ENCODE measurements around the gene SMIM20. TPM values are rescaled to one million over a fixed set of nuclear protein-coding genes. Genes with fewer than 3 reads are reported as not detected.
"Not testable (repeated sequence)": the region's sequence is repeated elsewhere in the genome, so short reads cannot be mapped to it uniquely, and the experiment has no call there.

Gene SMIM20
- total RNA-seq: 14.7 TPM

DNA sequence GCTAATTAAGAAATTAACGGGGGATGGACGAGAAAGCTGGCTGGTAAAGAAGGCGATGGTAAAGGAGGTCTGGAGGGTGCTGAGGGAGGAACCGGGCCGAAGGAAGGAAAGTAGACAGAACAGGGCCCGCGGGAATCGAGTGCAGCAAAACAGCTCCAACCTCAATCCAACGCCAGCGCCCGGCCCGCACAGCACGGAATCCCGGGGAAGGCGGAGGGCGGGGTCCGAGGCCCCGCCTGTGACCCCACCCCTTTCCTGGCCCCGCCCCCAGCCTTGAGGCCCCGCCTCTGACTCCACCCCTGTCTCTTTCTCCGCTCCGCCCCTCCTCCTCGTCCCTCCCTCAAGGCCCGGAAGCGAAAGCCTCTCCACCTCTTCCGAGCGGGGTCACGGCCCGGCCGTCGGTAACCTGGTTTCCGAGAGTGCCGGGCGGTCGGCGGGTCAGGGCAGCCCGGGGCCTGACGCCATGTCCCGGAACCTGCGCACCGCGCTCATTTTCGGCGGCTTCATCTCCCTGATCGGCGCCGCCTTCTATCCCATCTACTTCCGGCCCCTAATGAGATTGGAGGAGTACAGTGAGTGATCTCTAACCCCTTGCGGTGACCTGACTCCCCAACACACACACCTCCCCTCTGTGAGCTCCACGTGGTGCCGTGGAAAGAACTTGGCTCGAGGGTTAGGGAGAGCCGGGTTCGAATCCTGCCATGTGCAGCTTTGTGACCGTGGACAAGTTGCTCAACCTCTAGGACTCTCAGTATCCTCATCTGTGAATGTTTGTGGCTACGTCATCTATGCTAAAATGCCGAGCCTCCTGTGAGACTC, at the start of gene SMIM20:
Gene SMIM20, plus strand, starts transcription at position 370 of the 819 bp plus-strand sequence. Its CDS starts 94 bp downstream, at position 464.
- FAIRE-seq: no peak

DNA sequence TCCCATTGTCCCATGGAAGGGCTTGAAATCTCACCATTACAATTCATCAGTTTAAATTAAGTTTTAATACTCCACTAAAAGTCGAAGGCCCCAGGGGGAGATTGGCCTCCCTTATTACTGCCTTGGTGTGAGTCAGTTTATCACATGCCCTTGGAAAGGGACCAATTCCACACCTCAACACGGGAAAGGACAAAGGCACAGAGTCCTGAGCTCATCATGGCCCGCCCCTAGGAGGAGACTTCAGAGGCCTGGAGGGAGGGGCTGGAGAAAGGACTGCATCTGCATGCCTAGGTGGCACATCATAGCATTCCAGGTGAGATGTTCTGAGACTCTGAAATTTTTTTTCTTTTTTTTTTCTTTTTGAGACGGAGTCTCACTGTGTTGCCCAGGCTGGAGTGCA, 48.4 kb upstream of the SMIM20 start:
- FAIRE-seq (no peak), DNase-seq (ENCODE audit: low spot score in 2 of 2) (no peak)

More for the DNA sequence above, at the start of gene SMIM20:
- DNase-seq (ENCODE audit: low spot score in 2 of 2): peak; percentile 86 to 98

DNA sequence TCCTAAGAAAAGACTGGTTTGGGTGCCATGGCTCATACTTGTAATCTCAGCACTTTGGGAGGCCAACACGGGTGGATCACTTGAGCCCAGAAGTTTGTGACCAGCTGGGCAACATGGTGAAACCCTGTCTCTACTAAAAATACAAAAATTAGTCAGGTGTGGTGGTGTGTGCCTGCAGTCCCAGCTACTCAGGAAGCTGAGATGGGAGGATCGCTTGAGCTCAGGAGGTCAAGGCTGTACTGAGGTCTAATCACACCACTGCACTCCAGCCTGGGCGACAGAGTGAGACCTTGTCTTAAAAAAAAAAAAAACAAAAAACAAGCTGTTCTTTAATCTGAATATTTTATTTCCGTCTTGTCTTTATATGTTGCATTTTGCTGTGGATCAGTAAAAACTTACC, 47.6 kb upstream of the SMIM20 start:
- not testable (repeated sequence) for FAIRE-seq; DNase-seq (ENCODE audit: low spot score in 2 of 2)

DNA sequence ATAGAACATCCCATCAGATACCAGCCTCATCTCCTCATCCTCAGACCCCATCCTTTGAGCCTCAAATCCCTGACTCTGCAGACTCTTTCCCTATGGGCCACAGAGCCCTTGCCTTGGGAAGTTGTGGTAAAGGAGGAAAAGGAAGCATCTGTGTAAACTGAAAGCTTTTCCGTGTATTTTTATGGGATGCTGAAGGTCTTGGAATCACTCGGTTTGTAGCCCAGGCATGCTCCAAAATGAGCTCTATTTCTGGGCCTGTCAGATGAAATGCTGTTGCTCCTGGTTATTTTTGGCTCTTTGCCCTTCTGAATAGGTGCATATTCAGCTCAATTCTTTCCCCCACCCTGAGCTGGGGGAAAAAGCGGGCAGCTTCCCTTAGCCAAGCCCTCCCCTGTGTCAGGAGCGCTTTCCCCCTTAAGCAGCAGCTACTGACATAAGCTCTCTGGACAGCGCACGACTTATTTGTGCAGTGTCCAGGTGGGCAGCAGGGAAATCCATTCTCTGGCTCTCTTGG, 46.2 kb upstream of the SMIM20 start:
- FAIRE-seq: no peak
- DNase-seq (ENCODE audit: low spot score in 2 of 2): no peak

DNA sequence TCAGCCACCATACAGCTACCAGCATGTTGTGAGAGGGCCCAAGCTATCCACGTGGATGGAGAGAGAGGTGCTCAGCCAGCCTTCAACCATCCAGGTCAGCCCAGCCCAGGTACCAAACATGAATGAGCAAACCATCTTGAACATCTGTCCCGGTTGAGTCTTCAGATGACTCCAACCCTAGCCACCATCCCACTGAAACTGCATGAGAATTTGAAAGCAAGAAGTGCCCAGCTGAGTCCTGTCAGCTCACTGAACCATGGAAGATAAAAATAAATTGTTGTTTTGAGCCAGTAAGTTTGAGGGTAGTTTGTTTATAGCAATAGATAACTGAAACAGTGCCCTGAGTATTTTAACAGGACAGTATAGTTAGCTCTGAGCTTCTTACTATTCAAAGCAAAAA, 43.9 kb upstream of the SMIM20 start:
- DNase-seq (ENCODE audit: low spot score in 2 of 2) (no peak), FAIRE-seq (no peak)

DNA sequence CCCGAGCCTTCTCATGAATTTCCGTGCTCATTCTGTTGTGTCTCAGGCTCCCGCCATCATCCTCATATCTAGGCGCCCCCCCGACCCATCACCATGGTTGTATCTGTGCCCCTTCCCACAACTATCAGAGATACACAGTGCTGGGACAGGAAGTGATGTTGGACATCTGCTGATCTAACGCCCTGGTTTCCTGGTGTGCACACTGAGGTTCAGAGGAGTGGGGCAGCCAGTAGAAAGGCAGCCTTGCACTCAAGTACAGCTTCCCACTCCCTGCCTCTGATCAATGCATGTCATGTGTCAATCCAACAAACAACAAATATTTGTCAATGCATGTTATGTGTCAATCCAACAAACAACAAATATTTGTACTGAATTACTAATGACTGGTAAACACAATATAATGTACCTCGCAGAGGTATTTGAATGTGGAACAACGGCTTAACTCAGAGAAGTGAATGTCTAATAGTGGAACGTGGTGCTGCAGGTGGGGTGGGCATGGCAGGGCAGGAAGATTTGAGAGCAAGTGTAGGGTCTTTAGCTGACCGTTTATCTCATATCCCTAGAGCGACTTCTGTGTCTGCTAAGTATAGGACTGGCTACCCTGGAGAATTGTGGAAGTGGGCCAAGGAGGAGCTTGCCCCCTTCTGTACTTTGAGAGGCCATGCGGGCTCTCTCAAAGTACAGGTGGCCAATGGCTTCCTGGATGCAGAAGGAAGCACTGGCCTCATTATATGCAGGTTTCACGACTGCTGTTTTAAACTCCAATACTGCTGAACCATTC, 41.0 kb upstream of the SMIM20 start:
- no peak for FAIRE-seq
- no peak for DNase-seq (ENCODE audit: low spot score in 2 of 2)

DNA sequence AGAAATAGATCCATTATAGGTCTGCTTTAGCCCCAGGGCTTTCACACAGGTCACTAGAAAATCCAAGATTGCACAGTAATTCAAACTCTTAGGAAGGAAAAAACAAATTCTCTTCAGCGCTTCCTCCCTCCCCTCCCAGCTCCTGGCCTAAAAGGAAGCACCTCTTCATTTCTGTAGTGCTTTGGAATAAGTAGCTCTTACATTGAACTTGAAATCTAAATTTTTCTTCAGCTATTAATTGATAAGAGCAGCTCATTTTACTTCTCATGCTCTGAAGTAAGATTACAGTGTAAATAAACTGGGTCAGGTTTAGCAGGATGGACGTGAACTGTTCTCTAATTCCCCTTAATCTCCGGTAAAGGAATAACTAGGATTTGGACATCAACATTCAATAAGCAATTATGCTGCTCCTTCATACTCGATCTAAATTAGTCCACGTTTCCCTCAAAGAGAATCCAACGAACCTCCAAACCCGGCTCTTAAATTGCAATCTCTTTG, 40.3 kb upstream of the SMIM20 start:
- DNase-seq (ENCODE audit: low spot score in 2 of 2): no peak
- no peak for FAIRE-seq

DNA sequence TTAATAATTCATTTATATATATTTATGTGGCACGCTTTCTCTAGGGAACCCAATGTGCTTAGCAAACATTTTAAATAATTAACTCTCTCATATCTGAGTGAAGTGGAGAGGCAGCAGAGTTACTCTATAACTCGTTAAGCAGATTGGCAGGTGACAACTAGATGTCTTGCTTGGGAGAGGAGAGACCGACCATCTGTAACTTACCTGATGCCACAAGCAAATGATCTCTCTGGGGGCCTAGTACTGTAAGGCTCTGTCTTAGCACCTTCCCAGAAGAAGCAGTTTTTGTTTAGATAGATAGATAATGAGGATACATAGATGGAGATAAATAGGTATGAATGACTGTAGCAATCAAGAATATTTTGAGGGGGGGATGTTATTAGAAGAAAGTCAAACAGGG, 39.4 kb upstream of the SMIM20 start:
- no peak for DNase-seq (ENCODE audit: low spot score in 2 of 2)
- FAIRE-seq: no peak

DNA sequence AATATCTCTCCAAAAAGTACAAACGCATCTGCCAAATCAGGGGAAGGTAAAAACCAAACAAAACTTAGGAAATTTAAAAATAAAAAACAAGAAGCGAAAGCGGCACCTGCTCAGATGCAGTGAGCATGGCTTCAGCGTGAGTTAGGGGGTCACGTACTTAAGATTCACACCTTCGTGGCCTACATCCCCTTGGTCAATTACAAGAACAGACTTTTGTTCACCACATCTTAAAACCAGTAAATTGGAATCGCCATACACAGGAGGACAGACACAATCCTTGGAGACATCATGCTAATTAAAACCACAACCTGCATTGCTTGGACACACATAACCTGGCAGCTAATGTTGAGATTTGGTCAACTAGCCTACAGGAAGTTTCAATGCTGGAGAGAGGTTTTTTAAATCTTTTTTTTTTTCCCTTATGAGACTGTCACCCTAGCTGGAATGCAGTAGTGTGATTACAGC, 38.7 kb upstream of the SMIM20 start:
- DNase-seq (ENCODE audit: low spot score in 2 of 2) (no peak), FAIRE-seq (no peak)

DNA sequence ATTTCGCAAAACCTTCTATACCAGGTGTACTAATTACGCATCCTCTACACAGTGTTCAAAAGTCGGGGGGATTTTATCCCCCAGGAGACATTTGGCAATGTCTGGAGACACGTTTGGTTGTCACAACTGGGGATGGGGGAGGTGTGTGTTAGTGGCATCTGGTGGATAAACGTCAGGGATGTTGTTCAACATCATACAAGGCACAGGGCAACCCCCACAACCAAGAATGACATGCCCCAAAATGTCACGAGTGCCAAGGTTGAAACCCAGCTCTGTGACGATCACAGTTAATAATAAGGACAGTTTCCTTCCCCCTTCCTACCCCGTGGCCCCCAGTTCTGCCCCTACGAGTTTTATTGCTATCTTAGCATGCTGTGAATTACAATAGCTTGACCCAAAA, 35.3 kb upstream of the SMIM20 start:
- FAIRE-seq (no peak), DNase-seq (ENCODE audit: low spot score in 2 of 2) (no peak)

DNA sequence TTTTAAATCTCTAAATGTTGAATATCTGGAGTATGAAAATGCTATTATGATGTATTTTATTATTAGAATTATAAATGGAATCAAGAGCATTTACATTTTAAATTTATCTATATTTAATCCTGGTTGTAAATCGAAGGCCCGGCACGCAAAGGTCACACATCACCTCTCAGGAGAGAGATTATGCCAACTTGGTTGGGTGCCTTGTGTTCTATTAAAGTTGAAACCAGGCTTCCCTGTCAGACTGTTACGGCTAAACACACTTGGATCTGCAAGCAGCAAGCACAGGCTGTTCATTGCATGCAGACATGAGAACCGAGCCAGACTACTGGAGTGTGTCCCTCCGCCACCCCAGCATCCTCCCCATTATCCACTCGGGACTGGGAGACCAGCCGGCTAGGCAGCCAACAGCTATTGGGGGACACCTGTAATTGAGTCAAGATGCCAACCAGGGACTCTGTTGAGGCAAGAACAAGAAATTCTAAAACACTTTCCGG, 34.9 kb upstream of the SMIM20 start:
- DNase-seq (ENCODE audit: low spot score in 2 of 2) (no peak), FAIRE-seq (no peak)

DNA sequence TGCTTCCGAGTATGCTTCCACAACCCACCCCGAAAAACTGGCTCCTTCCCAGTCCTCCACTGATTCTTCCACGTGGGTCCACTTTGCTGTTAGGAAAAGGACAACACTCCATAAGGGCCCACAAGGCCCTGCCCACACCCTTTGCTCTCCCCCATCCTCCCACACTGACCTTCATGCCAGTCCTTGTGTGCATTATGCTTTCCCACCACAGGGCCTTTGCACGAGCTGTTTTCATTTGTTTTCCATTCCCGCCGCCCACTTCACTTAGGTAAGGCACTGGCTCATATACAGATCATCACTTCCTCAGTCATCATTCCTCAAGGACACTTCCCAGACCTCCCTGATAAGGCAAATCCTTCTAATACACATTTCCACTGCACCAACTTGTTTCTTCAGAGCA, 34.4 kb upstream of the SMIM20 start:
- DNase-seq (ENCODE audit: low spot score in 2 of 2): no peak
- no peak for FAIRE-seq

DNA sequence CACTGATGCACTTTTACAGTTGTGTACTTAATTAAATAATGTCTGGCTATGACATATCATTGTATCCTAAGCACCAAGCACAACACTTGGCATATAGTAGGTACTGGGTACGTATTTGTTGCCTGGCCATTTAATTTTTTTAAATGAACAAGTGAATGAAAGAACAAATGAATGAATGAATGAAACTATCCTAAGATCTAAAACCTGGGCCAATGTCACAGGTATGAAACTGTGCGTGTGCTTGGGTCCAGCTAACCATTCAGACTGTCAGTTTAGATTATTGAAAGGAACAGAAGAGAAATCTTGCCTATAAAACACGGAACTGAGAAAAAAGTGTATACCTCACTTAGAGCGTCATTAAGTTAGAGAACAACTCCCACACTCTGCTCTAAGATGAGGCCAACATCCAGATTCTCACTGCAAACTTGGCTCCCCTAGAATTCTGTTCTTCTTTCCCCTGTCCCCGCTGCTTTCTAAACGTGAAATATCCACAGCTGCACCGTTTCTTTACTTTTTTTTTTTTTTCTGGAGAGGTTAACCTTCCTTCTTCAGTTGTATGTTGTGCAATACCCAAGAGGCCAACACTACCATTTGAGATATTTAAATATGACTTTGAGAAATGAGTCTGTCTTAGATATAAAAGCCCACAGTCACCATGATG, 33.9 kb upstream of the SMIM20 start:
- DNase-seq (ENCODE audit: low spot score in 2 of 2): no peak
- no peak for FAIRE-seq

DNA sequence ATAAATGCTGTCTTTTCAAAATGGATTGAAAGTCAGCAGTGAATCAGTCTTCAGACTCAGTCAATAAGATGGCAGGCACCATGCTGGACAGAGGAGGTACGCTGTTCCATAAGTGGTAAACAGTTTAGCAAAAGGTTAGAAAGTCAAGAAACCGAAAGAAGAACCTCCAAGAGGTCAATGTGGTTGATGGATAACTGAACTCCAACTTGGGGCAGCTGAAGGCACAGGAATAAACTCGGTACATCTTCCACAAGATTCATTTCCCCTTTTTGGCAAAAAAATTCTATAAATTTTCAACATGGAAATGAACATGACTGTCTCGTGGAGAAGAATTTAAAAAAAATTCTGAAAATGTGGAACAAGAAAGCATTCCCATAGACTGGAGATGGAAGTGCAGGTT, 32.8 kb upstream of the SMIM20 start:
- FAIRE-seq (no peak), DNase-seq (ENCODE audit: low spot score in 2 of 2) (no peak)

DNA sequence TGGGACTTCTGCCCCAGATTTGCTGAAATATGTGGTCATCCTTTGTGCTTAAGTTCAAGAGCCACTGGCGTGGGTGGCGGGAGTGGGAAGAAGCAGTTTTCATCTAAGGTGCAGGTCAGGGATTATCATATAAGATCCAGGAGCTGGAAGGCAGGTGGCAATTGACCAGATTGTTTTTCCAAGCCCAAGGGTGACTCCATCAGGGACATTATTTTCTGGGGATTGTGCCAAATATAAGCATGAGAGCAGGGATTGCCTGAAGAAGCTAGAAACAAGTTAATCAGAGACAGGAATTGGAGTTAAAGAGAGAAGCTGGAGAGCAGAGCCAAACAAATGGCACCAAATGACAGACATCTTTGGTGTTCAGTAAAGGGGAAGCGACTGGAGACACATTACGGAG, 31.8 kb upstream of the SMIM20 start:
- DNase-seq (ENCODE audit: low spot score in 2 of 2) (no peak), FAIRE-seq (no peak)

DNA sequence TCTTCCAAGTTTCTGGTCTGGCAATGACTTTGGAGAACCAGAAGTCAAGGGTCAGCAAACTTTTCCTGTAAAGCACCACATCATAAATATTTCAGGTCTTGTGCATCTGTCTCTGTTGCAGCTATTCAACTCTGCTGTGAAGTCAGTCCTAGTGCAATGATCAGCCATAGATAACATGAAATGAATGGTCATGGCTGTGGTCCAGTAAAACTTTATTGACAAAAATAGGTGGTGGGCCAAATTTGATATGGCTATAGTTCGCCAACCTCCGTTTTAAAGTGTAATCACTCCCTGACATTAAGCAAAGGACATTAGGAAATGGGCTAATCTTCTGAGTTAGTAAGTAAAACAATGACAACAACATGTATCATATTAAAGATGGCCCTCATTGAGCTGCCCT, 30.5 kb upstream of the SMIM20 start:
- DNase-seq (ENCODE audit: low spot score in 2 of 2) (no peak), FAIRE-seq (no peak)

DNA sequence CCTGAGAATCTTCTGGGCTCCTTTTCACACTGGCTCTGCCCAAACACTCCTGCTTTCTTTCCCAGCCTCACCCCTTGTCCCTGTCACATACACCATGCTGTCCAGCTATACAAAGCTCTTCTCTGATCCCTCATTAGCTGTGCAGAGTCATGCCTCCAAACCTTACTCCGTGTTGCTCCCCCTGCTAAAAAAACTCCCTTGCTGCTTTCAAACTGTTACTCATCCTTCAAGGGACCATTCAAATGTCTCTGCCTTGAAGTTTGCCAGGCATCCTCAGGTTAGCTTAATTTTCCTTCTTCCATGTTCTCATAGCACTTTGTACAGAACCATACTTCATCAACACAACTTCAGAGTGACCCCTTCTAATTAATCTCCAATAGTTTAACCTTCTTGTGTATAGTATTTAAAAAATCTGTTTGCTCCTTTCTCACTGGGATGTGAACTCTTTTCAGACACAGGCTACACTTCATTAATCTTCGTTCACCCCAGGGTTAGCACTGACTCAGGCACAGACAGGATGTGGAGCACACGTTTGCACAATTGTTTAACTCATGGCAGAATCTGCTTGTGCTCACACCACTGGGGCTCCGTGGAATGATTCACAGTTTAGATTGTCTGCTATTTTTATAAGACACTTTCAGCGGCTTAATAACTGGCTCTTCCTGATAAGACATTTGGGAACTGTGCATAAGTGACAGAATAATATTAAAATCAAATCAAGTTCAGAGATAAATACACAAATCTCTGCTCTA, 29.8 kb upstream of the SMIM20 start:
- FAIRE-seq (no peak), DNase-seq (ENCODE audit: low spot score in 2 of 2) (no peak)

DNA sequence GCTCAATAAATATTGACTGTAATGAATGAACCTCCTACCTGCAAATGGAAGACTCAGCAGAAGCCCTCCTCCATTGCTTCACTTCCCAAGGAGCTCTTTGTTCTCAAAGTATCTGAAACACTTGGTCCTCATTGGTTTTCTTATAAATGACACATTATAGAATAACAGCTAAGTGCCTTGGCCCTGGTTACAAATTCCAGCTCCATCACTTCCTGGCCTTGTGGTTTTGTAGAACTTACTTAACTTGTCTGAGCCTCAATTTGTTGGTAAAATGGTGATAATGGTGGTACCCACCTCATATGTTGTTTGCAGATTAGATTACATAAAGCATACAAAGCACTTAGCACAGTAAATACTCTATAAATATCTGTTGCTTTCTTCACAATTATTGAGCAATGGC, 25.2 kb upstream of the SMIM20 start:
- FAIRE-seq (no peak), DNase-seq (ENCODE audit: low spot score in 2 of 2) (no peak)

DNA sequence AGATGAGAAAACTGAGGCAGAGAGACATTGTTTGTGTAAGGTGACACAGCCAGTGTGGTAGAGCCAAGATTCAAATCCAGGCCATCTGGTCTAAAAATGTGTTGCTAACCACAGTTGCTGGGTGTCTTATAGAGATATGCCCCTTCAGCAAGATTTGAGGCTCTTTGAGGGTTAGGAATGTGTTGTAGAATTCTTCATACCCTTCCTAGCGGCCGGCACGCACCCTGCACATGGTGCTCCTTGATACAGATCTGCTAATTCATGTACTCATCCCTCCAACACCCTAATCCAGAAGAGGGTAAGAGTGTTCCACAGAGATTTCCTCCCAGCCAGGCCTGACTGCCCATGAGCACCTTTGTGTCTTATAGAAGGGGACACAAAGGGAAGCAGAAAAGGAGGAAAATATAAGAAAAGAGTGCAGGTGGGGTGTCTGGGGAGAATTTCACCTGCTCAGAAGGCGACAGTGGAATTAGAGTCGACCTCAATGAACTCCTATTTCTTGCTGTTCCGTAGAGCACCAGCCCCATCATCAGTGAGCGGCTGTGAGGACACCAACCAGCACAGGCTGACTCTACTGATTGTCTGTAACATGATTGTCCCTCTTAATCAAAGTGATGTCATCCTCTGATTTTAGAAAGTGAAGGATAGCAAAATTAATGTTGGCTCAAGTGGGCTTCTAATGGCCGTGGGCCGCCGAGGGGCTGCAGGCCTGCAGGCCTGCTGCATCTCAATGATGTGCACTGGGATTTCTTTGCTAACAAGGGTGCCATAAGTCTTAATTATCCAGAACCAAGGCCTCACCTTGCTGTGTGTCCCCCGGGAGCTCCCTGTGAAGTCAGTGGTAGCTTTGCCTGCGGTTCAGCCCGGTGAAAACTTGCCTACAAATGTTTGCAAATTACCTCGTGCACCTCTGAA, 24.2 kb upstream of the SMIM20 start:
- FAIRE-seq: no peak
- no peak for DNase-seq (ENCODE audit: low spot score in 2 of 2)
